ENCODE data around the gene HDAC6.

GRCh38 chrX:48785540-48786214, 16.2 kb upstream of the HDAC6 start:
- no peak for TF ChIP-seq EP300 (conservative IDR thresholded peaks at IDR 0.05; ENCODE audit: poor library complexity, severe bottlenecking)
- TF ChIP-seq CTCF (IDR thresholded peaks at IDR 0.05; ENCODE audit: poor library complexity, severe bottlenecking), result no peak
- TF ChIP-seq MXI1 (conservative IDR thresholded peaks at IDR 0.05; ENCODE audit: poor library complexity, severe bottlenecking), result no peak
- no peak for TF ChIP-seq REST (IDR thresholded peaks at IDR 0.05; ENCODE audit: borderline replicate concordance)
- no peak for TF ChIP-seq SMC3 (conservative IDR thresholded peaks at IDR 0.05; ENCODE audit: poor library complexity)
- no peak for TF ChIP-seq POLR2AphosphoS5 (IDR thresholded peaks at IDR 0.05)

All from neural cell (in vitro differentiated cells).